Measurements from ENCODE around the gene ADAMTSL3. TPM values are rescaled to one million over a fixed set of nuclear protein-coding genes. Genes with fewer than 3 reads are reported as not detected.

ADAMTSL3 gene
- polyA plus RNA-seq, 1 donor from 2014 or later, result 0.51 TPM

- no peaks in the 10 kb centered on the region for H3K36me3 ChIP-seq (ENCODE audit: insufficient read depth, low read length)
- TF ChIP-seq SMC3 (conservative IDR thresholded peaks at IDR 0.05; ENCODE audit: poor library complexity), result no peak
- TF ChIP-seq EZH2 (IDR thresholded peaks at IDR 0.05; ENCODE audit: borderline replicate concordance, insufficient read depth, low read length, poor library complexity, severe bottlenecking), result no peak
- no peak for TF ChIP-seq POLR2AphosphoS5 (IDR thresholded peaks at IDR 0.05)
- TF ChIP-seq, protein P1, sequence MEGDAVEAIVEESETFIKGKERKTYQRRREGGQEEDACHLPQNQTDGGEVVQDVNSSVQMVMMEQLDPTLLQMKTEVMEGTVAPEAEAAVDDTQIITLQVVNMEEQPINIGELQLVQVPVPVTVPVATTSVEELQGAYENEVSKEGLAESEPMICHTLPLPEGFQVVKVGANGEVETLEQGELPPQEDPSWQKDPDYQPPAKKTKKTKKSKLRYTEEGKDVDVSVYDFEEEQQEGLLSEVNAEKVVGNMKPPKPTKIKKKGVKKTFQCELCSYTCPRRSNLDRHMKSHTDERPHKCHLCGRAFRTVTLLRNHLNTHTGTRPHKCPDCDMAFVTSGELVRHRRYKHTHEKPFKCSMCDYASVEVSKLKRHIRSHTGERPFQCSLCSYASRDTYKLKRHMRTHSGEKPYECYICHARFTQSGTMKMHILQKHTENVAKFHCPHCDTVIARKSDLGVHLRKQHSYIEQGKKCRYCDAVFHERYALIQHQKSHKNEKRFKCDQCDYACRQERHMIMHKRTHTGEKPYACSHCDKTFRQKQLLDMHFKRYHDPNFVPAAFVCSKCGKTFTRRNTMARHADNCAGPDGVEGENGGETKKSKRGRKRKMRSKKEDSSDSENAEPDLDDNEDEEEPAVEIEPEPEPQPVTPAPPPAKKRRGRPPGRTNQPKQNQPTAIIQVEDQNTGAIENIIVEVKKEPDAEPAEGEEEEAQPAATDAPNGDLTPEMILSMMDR (IDR thresholded peaks at IDR 0.05; ENCODE audit: poor library complexity, severe bottlenecking), result no peak
- no peak for TF ChIP-seq MXI1 (conservative IDR thresholded peaks at IDR 0.05; ENCODE audit: poor library complexity, severe bottlenecking)
- no peak for TF ChIP-seq TAF1 (IDR thresholded peaks at IDR 0.05; ENCODE audit: low read depth)
- TF ChIP-seq, protein P2, sequence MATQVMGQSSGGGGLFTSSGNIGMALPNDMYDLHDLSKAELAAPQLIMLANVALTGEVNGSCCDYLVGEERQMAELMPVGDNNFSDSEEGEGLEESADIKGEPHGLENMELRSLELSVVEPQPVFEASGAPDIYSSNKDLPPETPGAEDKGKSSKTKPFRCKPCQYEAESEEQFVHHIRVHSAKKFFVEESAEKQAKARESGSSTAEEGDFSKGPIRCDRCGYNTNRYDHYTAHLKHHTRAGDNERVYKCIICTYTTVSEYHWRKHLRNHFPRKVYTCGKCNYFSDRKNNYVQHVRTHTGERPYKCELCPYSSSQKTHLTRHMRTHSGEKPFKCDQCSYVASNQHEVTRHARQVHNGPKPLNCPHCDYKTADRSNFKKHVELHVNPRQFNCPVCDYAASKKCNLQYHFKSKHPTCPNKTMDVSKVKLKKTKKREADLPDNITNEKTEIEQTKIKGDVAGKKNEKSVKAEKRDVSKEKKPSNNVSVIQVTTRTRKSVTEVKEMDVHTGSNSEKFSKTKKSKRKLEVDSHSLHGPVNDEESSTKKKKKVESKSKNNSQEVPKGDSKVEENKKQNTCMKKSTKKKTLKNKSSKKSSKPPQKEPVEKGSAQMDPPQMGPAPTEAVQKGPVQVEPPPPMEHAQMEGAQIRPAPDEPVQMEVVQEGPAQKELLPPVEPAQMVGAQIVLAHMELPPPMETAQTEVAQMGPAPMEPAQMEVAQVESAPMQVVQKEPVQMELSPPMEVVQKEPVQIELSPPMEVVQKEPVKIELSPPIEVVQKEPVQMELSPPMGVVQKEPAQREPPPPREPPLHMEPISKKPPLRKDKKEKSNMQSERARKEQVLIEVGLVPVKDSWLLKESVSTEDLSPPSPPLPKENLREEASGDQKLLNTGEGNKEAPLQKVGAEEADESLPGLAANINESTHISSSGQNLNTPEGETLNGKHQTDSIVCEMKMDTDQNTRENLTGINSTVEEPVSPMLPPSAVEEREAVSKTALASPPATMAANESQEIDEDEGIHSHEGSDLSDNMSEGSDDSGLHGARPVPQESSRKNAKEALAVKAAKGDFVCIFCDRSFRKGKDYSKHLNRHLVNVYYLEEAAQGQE (IDR thresholded peaks at IDR 0.05; ENCODE audit: borderline replicate concordance), result no peak
- TF ChIP-seq EP300 (conservative IDR thresholded peaks at IDR 0.05; ENCODE audit: poor library complexity, severe bottlenecking), result no peak
- TF ChIP-seq RAD21 (conservative IDR thresholded peaks at IDR 0.05), result no peak
These were observed 356.3 kb downstream of the ADAMTSL3 start for GRCh38 chr15:84010246-84010645.

DNA sequence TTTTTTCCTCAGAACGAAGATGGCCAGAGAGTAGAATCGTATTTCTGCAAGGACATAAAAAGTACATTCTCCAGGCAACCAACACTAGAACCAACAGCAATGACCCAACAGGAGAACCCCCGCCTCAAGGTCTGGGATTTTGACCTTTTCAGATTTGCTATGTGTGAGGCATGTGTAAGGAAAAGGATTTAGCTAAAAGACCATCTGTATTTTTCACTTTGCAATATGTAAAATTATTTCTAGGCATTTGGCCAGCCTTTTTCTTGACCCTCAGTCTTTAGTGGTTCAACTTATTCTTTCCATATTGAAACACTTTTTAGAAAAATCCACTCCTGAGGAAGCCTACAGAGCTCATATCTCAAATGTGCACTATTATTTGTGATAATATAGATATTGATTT is 362.4 kb downstream of the ADAMTSL3 start:
- Histone ChIP-seq H2AFZ (ENCODE audit: low read depth, low read length) (no peak overlapping the region), H3K36me3 (ENCODE audit: insufficient read depth, low read length) (no peaks in the 10 kb centered on the region), H3K9me3 (ENCODE audit: low read length) (peaks cover 5% of the 10 kb centered on the region), H3K27ac (ENCODE audit: low read length) (no peak overlapping the region), H3K79me2 (replicated peaks; ENCODE audit: insufficient read depth, low read length) (no peaks in the 10 kb centered on the region), H3K4me3 (ENCODE audit: low read length) (no peak overlapping the region), H3F3A (ENCODE audit: insufficient read depth, low read length, poor library complexity, severe bottlenecking) (no peaks in the 10 kb centered on the region), H3K9ac (ENCODE audit: low read length) (no peak overlapping the region), H4K20me1 (ENCODE audit: insufficient read depth) (no peaks in the 10 kb centered on the region), H3K27me3 (ENCODE audit: insufficient read depth, low read depth, low read length) (no peaks in the 10 kb centered on the region), H3K4me2 (ENCODE audit: low read length) (no peak overlapping the region), H3K9me2 (ENCODE audit: insufficient read depth, low read length) (no peaks in the 10 kb centered on the region)
- no peak for TF ChIP-seq POLR2AphosphoS5 (IDR thresholded peaks at IDR 0.05)
- no peak for TF ChIP-seq SMC3 (conservative IDR thresholded peaks at IDR 0.05; ENCODE audit: poor library complexity)
- no peak for TF ChIP-seq EZH2 (IDR thresholded peaks at IDR 0.05; ENCODE audit: borderline replicate concordance, insufficient read depth, low read length, poor library complexity, severe bottlenecking)
- no peak for TF ChIP-seq TAF1 (IDR thresholded peaks at IDR 0.05; ENCODE audit: low read depth)
- no peak for TF ChIP-seq RAD21 (conservative IDR thresholded peaks at IDR 0.05)
- no peak for TF ChIP-seq EP300 (conservative IDR thresholded peaks at IDR 0.05; ENCODE audit: poor library complexity, severe bottlenecking)
- TF ChIP-seq, protein P2 (IDR thresholded peaks at IDR 0.05; ENCODE audit: borderline replicate concordance), result no peak
- no peak for TF ChIP-seq MXI1 (conservative IDR thresholded peaks at IDR 0.05; ENCODE audit: poor library complexity, severe bottlenecking)
- TF ChIP-seq, protein P1 (IDR thresholded peaks at IDR 0.05; ENCODE audit: poor library complexity, severe bottlenecking), result no peak

More at GRCh38 chr15:84010246-84010645, 356.3 kb downstream of the ADAMTSL3 start:
- H3K9me3 ChIP-seq (ENCODE audit: low read length), result peaks cover 5% of the 10 kb centered on the region
- H3K27ac ChIP-seq (ENCODE audit: low read length), result no peak overlapping the region
- no peaks in the 10 kb centered on the region for H3K9me2 ChIP-seq (ENCODE audit: insufficient read depth, low read length)
- H3F3A ChIP-seq (ENCODE audit: insufficient read depth, low read length, poor library complexity, severe bottlenecking), result no peaks in the 10 kb centered on the region
- no peaks in the 10 kb centered on the region for H3K27me3 ChIP-seq (ENCODE audit: insufficient read depth, low read depth, low read length)
- H4K20me1 ChIP-seq (ENCODE audit: insufficient read depth), result no peaks in the 10 kb centered on the region
- no peak overlapping the region for H3K9ac ChIP-seq (ENCODE audit: low read length)
- no peak overlapping the region for H2AFZ ChIP-seq (ENCODE audit: low read depth, low read length)
- no peaks in the 10 kb centered on the region for H3K79me2 ChIP-seq (replicated peaks; ENCODE audit: insufficient read depth, low read length)
- no peak overlapping the region for H3K4me3 ChIP-seq (ENCODE audit: low read length)
- H3K4me2 ChIP-seq (ENCODE audit: low read length), result no peak overlapping the region

All from neural cell (in vitro differentiated cells).